Heart right ventricle (tissue), 16 donors: ENCODE results near the gene VPS8. TPM values are rescaled to one million over a fixed set of nuclear protein-coding genes. Genes with fewer than 3 reads are reported as not detected.

Source experiments
- ATAC-seq, 8 donors: fragments of 200-7000 bp; cut with Tn5 transposase; one replicate each; pipeline ENCODE4 v1.9.1; 2020; ENCODE audit warnings: mild to moderate bottlenecking in 8 of 8, moderate library complexity in 8 of 8, moderate number of reproducible peaks in 1 of 8
- DNase-seq, 2 donors: peaks; one replicate each; pipeline ENCODE4 v3.0.0-alpha.2; 2020
- H3K27ac ChIP-seq, 10 donors: fragments of 200-600 bp; sonication (generic) in 2 of 10; one replicate each; pipeline versions ENCODE4 v1.5.0 to v1.8.0; 2020 to 2022; ENCODE audit warnings: mild to moderate bottlenecking in 3 of 10
- H3K27me3 ChIP-seq, 7 donors: fragments of 200-600 bp; one replicate each; pipeline ENCODE4 v1.8.0; 2021 to 2022; ENCODE audit warnings: mild to moderate bottlenecking in 2 of 7
- H3K36me3 ChIP-seq, 9 donors: fragments of 200-600 bp; sonication (generic) in 1 of 9; one replicate each; pipeline versions ENCODE4 v1.5.0 to v1.8.0; 2020 to 2022; ENCODE audit warnings: mild to moderate bottlenecking in 2 of 9
- H3K4me1 ChIP-seq, 9 donors: fragments of 200-600 bp; sonication (generic) in 1 of 9; one replicate each; pipeline versions ENCODE4 v1.5.0 to v1.8.0; 2020 to 2022; ENCODE audit warnings: mild to moderate bottlenecking in 4 of 9
- H3K4me3 ChIP-seq, 10 donors: fragments of 200-600 bp; sonication (generic) in 2 of 10; one replicate each; pipeline versions ENCODE4 v1.5.0 to v1.8.0; 2020 to 2022; ENCODE audit warnings: mild to moderate bottlenecking in 7 of 10, moderate library complexity in 2 of 10
- H3K9me3 ChIP-seq, 11 donors: fragments of 200-600 bp in 10 of 11; sonication (generic) in 2 of 11; one replicate each; pipeline versions ENCODE4 v1.5.0 to v1.8.0; 2013 to 2022; ENCODE audit warnings: mild to moderate bottlenecking in 2 of 11, control low read depth in 1 of 11, moderate library complexity in 1 of 11
- WGBS, 2 donors: extraction: QIAGEN DNeasy Blood & Tissue Kit; methylation state at CpG; one replicate each; pipeline ENCODE4 v1.1.7; 2013; ENCODE audit warnings: inconsistent platforms in 1 of 2; 5-methylcytosine and 5-hydroxymethylcytosine counted together
- intact Hi-C, 10 donors: fragments of 100-400 bp; cut with DNase I; formaldehyde crosslinking; loops; one replicate each; pipeline versions ENCODE4 v1.11.1 to v1.14.2; 2022
- polyA plus RNA-seq, 2 donors: library from polyadenylated mRNA; stranded (reverse); fragments of 200-250 nt; gene quantifications; one replicate each; pipeline ENCODE4 v1.2.3, GENCODE V29; 2013
- total RNA-seq, 10 donors: library from RNA; stranded (reverse); fragmentation: NEBNext Ultra II Directional in 3 of 10; extraction: Animal tissue kit (Norgen Biotek cat#: 25700) in 3 of 10; gene quantifications; one replicate each; pipeline versions ENCODE4 v1.2.1 to v1.2.4, GENCODE V29; 2021 to 2023
- TF ChIP-seq, protein P1 (sequence below), 9 donors: fragments of 200-600 bp; sonication (generic) in 2 of 9; IDR thresholded peaks; one replicate each; pipeline versions ENCODE4 v1.5.0 to v1.8.0; 2021 to 2022; ENCODE audit warnings: antibody characterized with exemption in 9 of 9, mild to moderate bottlenecking in 5 of 9, moderate library complexity in 1 of 9
- donor health status: Arrhythmogenic right ventricular cardiomyopathy.
- donor health status: ischemic (EF 13 %, LVEDD 7.1; RV severe dilation, severe dysfunction).
- donor health status: healthy with polysubstance abuse.
- donor health status: DM: no; HTN: yes; CAD: no.
- donor health status: DM: no; HTN: no; CAD: no.
- donor health status: ischemic (EF 25% LVEDD 6.9; RV normal size, moderate dysfunction).
- donor health status: ischemic (EF 25% LVEDD 5.7; RV mildly dilated, moderate dysfunction).
- donor health status: healthy.
- donor health status: DM: yes; HTN: yes; CAD: no.
- donor health status: Ischemic cardiomyopathy.
- donor health status: ischemic (EF 35%, LVEDD 5.7; RV mildly dilated, moderate dysfunction).
- donor health status: nonischemic (EF 11% LVEDD 7.7; RV severe dilation, severe dysfunction).
- donor health status: DM: yes; HTN: yes; CAD: no.
- donor health status: PGD.
- donor health status: ischemic (EF 29% LVEDD 5.4; RV normal size, mild dysfunction).
- donor health status: nonischemic (EF 23%, LVEDD 6.1; RV moderate dilation, normal function).

Gene VPS8
- total and polyA plus RNA-seq, 12 donors: 11.1 to 123 (median 80.6) TPM

GRCh38 chr3:184970186-184970585 lies 158.2 kb downstream of the VPS8 start:
- 90 to 94% methylated on average over 3 of the region's 3 CpGs for WGBS, 2 donors

GRCh38 chr3:184977796-184978195 lies 165.8 kb downstream of the VPS8 start:
- peaks cover 0 to 16% (median 8%) of the 10 kb centered on the region in 11 donors for H3K9me3 ChIP-seq
- H3K4me1 ChIP-seq: peaks cover 0 to 13% (median 0%) of the 10 kb centered on the region in 9 donors
- DNase-seq (no peak), ATAC-seq (no peak)
- 7 to 9% methylated on average over 1 of the region's 1 CpG for WGBS, 2 donors
- intact Hi-C loops: loop anchor here in 1 of 10 donors (10.0 kb wide), 1 partner anchor 197 kb away; no protein-coding TSS in a partner anchor
- H3K27ac ChIP-seq: no peak overlapping the region
- no peak overlapping the region for H3K4me3 ChIP-seq
- H3K27me3 ChIP-seq: no peaks in the 10 kb centered on the region
- TF ChIP-seq, protein P1, sequence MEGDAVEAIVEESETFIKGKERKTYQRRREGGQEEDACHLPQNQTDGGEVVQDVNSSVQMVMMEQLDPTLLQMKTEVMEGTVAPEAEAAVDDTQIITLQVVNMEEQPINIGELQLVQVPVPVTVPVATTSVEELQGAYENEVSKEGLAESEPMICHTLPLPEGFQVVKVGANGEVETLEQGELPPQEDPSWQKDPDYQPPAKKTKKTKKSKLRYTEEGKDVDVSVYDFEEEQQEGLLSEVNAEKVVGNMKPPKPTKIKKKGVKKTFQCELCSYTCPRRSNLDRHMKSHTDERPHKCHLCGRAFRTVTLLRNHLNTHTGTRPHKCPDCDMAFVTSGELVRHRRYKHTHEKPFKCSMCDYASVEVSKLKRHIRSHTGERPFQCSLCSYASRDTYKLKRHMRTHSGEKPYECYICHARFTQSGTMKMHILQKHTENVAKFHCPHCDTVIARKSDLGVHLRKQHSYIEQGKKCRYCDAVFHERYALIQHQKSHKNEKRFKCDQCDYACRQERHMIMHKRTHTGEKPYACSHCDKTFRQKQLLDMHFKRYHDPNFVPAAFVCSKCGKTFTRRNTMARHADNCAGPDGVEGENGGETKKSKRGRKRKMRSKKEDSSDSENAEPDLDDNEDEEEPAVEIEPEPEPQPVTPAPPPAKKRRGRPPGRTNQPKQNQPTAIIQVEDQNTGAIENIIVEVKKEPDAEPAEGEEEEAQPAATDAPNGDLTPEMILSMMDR (IDR thresholded peaks at IDR 0.05): no peak
- peaks cover 0 to 44% (median 12%) of the 10 kb centered on the region in 9 donors for H3K36me3 ChIP-seq

More at GRCh38 chr3:184970186-184970585, 158.2 kb downstream of the VPS8 start:
- Histone ChIP-seq H3K9me3 (peaks cover 0 to 12% (median 4%) of the 10 kb centered on the region in 11 donors), H3K27ac (no peak overlapping the region), H3K27me3 (no peaks in the 10 kb centered on the region), H3K4me3 (no peak overlapping the region), H3K4me1 (no peaks in the 10 kb centered on the region), H3K36me3 (peaks cover 0 to 96% (median 31%) of the 10 kb centered on the region in 9 donors)
- DNase-seq: no peak
- intact Hi-C loops: loop anchor here in 1 of 10 donors (10.0 kb wide), 1 partner anchor 205 kb away; no protein-coding TSS in a partner anchor
- no peak for ATAC-seq
- TF ChIP-seq, protein P1 (IDR thresholded peaks at IDR 0.05): no peak

GRCh38 chr3:184981071-184981470 lies 169.1 kb downstream of the VPS8 start:
- Histone ChIP-seq H3K27ac (no peak overlapping the region), H3K27me3 (no peaks in the 10 kb centered on the region), H3K4me3 (no peak overlapping the region), H3K9me3 (no peaks in the 10 kb centered on the region), H3K4me1 (peaks cover 0 to 13% (median 0%) of the 10 kb centered on the region in 9 donors), H3K36me3 (peaks cover 0 to 39% (median 18%) of the 10 kb centered on the region in 9 donors)
- WGBS, 2 donors: 96 to 97% methylated on average over 3 of the region's 3 CpGs
- TF ChIP-seq, protein P1 (IDR thresholded peaks at IDR 0.05): no peak
- no peak for ATAC-seq
- intact Hi-C loops: no loop called here
- DNase-seq: no peak

- TF ChIP-seq, protein P1 (IDR thresholded peaks at IDR 0.05): no peak
- H3K36me3 ChIP-seq: peaks cover 0 to 46% (median 18%) of the 10 kb centered on the region in 9 donors
- H3K27ac ChIP-seq: no peak overlapping the region
- peaks cover 0 to 13% (median 0%) of the 10 kb centered on the region in 9 donors for H3K4me1 ChIP-seq
- no peaks in the 10 kb centered on the region for H3K27me3 ChIP-seq
- WGBS, 2 donors: 55 to 72% methylated on average over 3 of the region's 3 CpGs
- H3K9me3 ChIP-seq: no peaks in the 10 kb centered on the region
- ATAC-seq: peak in 4 of 8 donors; percentile 37 to 61 (median 43)
- no peak for DNase-seq
- H3K4me3 ChIP-seq: no peak overlapping the region
- intact Hi-C loops: no loop called here
These were observed 170.1 kb downstream of the VPS8 start for GRCh38 chr3:184982076-184982475.
